Fibroblast of the conjunctiva (primary cell): ENCODE results near the gene MXD3.
"Not testable (repeated sequence)": the region's sequence is repeated elsewhere in the genome, so short reads cannot be mapped to it uniquely, and the experiment has no call there.

Source experiments
- DNase-seq: peaks from one replicate; pipeline ENCODE4 v3.0.0-alpha.2; 2010; ENCODE audit warnings: low read depth

MXD3 gene

GRCh38 chr5:177343000-177343399 lies 31.3 kb upstream of the MXD3 start:
- not testable (repeated sequence) for DNase-seq

DNA sequence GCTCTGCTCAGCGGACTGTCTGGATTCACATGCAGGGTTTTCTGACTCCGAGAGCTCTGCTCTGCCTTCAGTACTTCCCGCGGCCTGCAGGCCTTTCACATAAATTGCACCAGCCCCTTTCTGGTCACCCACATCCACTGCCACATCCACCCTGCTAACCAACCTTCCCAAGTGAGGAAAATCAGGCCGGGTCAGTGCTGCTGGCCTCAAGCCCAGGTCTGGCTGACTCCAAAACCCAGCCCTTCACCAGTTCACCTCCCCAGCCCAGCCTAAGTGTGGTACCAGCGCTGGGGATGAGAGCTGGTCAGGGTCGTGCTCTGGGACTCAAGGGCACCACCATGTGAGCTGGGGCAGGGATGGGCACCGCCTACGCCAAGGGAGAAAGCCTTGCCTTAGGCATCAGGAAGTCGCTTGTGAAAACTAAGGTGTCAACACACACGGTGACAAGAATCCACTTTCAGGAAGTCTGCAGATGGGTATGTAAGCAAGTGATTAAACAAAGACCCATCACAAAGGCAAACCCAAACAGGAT lies 27.5 kb upstream of the MXD3 start:
- no peak for DNase-seq

- no peak for DNase-seq
Measured at GRCh38 chr5:177338251-177339106, 26.8 kb upstream of the MXD3 start.

GRCh38 chr5:177336603-177337494 lies 25.2 kb upstream of the MXD3 start:
- no peak for DNase-seq

DNA sequence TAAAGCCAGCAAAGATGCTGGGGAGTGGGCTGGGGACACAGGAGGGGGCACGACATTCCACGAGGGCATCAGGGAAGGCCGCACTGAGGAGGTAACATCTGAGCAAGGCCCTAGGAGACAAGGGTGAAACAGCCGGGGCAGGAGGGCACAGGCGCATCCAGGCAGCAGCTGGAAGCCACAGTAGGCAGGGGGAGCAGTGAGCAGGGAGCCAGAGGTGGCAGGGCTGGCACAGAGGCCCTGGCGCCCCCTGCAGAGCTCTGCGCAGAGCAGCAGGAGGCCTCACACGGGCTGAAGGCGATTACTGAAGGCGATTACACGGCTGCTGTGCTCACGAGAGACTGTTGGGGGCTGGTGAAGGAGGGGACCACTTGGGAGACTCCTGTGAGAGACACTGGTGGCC lies 24.4 kb upstream of the MXD3 start:
- no peak for DNase-seq

DNA sequence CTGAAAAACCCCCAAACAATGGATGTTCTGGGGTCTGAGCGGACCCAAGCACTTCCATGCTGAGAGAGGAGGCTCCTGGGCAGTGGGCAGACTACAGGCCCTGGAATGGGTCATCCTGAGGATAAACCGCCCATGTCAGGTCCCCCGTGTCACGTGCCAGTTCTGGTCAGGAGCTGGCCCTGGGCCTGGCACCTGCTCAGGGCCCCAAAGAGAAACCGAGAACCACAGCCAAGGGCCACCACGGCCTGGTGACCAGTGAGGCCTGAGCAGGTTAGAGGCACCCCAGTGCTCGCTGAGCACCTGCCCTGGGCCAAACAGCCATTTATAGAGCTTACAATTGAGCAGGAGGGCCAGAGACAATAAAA lies 24.0 kb upstream of the MXD3 start:
- DNase-seq: no peak

DNA sequence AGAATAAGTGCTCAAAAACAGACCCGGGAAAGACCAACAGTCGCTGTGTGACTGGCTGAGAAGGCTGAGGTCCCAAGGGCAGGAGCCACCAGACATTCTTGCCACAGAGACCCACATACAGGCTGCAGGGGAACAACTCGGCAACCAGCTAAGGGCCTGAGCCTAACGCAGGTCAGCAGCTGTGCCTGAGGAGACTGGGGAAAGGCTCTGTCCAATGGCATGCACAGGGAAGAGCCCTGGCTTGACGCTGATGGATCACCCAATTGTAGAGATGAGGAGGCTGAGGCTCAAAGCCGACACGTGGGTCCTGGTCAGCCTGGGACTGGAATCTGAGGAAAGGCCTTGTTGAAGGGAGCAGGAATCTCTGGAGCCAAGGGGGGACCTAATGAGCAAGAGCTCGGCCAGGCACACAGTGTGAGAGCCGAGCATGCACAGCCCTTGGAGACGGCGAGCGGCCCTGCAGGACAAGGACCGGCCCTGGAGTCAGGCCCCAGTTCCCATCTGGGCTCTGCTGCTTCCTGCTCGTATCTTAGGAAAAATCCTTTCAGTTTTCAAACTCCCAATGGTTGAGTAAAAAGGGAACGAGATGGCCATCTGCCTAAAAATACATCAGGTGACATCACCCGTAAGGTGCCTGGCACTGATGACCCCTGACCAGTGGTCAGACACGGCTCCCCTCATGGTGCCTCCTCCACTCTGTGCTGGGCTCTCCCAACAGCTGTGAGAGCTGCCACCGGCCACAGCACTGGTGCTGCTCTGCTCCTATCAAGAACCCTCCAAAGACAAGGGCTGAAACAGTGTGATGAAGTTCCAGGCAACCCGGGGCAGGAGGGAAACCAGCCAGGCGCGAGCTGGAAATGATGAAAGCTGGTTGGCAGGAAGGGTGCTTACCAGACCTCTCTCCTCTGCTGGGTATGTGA lies 23.3 kb upstream of the MXD3 start:
- no peak for DNase-seq

GRCh38 chr5:177334155-177334551 lies 22.5 kb upstream of the MXD3 start:
- DNase-seq: no peak

- DNase-seq: no peak
Measured at GRCh38 chr5:177333420-177334154, 21.9 kb upstream of the MXD3 start.

GRCh38 chr5:177332896-177333260 lies 21.2 kb upstream of the MXD3 start:
- no peak for DNase-seq

GRCh38 chr5:177332031-177332895 lies 20.6 kb upstream of the MXD3 start:
- DNase-seq: no peak

DNA sequence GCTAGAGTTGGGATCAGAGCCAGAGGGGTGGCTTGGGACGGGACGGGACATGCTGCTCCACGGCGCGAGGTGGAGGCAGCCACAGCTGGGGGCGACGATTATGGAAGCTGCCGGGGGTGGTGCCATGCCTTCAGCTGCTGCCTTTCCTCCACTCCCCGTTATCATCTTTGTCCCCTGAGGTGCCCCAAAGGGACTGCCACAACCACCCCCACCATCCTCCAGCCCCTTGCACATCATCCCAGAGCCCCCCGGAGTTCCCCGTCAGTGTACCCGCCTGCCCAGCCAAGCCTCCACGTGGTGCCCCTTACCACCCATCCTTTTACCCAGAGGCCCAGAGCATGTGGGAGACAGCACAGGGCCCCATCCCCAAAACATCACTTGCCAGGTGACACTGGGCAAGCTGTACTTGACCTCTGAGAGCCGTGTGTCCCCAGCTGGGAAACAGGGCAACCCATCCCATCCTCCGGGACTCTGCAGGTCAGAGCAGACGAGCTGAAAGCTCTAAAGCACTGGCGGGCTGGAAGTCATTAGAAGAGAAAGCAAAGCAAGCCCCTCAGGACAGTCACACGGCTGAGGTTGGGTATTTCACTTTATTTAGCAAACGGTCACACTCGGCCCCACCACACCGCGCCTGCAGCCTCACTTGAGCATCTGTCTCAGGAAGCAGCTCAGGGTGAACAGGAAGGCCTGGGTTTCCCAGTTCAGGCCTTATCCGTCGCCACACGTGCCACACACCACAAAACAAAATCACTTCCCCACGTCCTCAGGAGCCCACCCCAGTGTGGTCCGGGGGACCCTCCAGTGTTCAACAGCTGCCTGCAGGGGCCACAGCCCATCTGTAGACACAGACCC lies 19.5 kb upstream of the MXD3 start:
- no peak for DNase-seq

DNA sequence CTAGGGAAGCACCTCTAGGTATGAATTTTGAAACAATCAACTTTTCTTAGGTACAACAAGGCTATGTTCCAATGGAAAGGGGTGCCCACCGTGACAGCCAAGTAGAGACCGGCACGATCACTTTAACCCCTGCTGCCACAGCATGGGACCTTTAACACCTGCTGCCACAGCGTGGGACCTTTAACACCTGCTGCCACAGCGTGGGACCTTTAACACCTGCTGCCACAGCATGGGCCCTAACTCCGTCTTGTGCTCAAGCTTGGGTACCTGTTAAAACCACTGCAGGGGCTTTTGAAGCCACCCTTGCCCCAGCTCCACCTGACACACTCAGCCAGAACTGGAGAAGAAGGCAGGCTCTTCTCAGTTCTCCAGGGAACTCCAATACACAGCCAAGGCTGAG lies 18.2 kb upstream of the MXD3 start:
- no peak for DNase-seq

GRCh38 chr5:177328545-177329231 lies 17.0 kb upstream of the MXD3 start:
- no peak for DNase-seq

DNA sequence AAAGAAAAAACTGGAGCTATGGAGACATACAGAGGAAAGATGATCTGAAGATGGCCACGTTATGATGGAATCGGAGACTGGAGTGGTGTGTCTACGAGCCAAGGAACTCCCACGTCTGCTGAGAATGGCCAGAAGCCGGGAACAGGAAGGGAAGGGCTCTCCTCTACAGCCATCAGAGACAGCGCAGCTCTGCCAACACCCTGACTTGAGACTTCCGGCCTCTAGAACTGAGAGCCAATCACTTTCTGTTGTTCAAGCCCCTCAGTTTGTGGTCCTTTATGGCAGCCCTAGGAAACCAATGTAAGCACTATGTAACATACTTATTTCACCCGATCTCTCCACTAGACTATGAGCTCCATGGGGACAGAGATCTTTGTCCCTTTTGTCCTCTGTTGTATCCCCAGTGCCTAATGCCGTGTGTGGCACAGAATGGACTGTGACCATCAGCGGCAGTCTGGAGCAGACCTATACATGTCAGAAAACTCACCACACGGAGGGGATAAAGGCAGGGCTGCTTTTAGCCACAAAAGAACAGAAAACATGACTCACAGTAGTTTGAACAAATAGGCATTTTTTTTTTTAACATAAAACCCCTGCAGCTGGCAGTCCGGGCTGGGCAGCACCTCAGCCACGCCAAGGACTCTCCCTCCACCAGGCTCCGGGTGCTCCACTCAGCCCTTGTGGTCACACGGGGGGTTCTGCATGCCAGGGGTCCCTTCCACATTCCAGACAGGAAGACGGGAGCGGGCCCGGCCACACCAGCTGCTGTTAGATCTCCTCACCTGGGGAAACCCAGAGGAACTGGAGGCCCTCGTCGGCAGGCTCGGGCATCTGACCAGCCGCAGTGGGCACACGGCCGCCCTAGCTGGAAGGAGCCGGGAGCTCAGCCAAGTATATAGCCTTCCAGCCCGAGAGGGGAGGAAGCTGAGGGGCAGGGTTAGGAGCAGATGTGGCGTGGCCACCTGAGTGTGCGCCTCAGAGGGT lies 16.1 kb upstream of the MXD3 start:
- no peak for DNase-seq

DNA sequence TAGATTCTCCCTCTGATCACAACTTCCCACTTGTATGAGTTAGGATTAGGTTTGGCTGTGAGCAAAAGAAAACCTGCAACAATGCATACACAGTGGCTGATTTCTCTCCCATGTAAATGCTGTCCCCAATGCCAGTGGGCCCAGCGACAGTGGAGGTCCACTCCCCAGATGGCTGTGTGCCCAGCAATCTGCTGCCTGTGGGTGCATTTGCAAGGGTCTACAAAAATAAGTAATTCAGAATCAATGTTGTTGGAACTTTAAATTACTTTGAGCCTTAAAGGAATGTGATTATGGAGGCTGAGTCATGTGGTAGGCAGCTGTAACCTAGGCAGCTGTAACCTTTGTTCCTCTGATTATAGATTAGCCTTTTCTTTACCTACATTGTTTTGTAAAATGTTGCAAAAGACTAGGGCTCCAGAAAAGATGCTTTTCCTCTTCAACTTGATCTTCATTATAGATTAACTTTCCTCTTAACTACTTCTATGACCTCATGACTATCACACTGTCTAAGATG lies 14.2 kb upstream of the MXD3 start:
- DNase-seq: no peak

- DNase-seq: no peak
Measured at GRCh38 chr5:177320879-177321278, 9.2 kb upstream of the MXD3 start.
